K562 (cell line): ENCODE data around the gene RBM45. TPM values are rescaled to one million over a fixed set of nuclear protein-coding genes. Genes with fewer than 3 reads are reported as not detected.
A peak's percentile ranks its signal among the peaks of the same experiment; 100 is the strongest.

ENCODE experiments used
- BHLHE40 ChIP-seq: IDR thresholded peaks from 2 replicates; pipeline ENCODE4 v1.6.1; 2011; ENCODE audit warnings: low read length, improper control_type of control experiment
- DDX20 ChIP-seq: fragments of 450-650 bp; IDR thresholded peaks from 2 replicates; pipeline ENCODE4 v1.6.1; 2016; ENCODE audit warnings: missing genetic modification characterization, low read depth, mild to moderate bottlenecking, missing compliant biosample characterization, moderate library complexity
- HDGF ChIP-seq: fragments of 450-650 bp; IDR thresholded peaks from 2 replicates; pipeline ENCODE4 v1.6.1; 2016
- HNRNPUL1 ChIP-seq: fragments of 200-400 bp; formaldehyde crosslinking; IDR thresholded peaks from 2 replicates; pipeline ENCODE4 v1.6.1; 2017; ENCODE audit warnings: low read length
- ILF3 ChIP-seq: fragments of 450-650 bp; IDR thresholded peaks from 2 replicates; pipeline ENCODE4 v1.6.1; 2018; ENCODE audit warnings: antibody characterized with exemption, mild to moderate bottlenecking, moderate library complexity, borderline replicate concordance
- KDM1A ChIP-seq, 2 experiments: fragments of 450-650 bp; IDR thresholded peaks; 2 replicates each; pipeline ENCODE4 v1.6.1; 2016; ENCODE audit warnings: mild to moderate bottlenecking in 2 of 2
- MEF2A ChIP-seq: IDR thresholded peaks from 2 replicates; pipeline ENCODE4 v1.6.1; 2011; ENCODE audit warnings: low read depth, mild to moderate bottlenecking, low read length, moderate library complexity; ENCODE audit not compliant: control insufficient read depth
- NCOA2 ChIP-seq, 2 experiments: fragments of 450-650 bp; IDR thresholded peaks; 2 replicates each; pipeline ENCODE4 v1.6.1; 2018; ENCODE audit warnings: mild to moderate bottlenecking in 2 of 2, moderate library complexity in 1 of 2; ENCODE audit not compliant: partially characterized antibody in 2 of 2
- PCBP1 ChIP-seq: fragments of 200-400 bp; formaldehyde crosslinking; IDR thresholded peaks from 2 replicates; pipeline ENCODE4 v1.6.1; 2018; ENCODE audit warnings: mild to moderate bottlenecking, low read depth, low read length; ENCODE audit not compliant: poor library complexity, severe bottlenecking
- ZFPM2 ChIP-seq: fragments of 250-450 bp; sonication (Bioruptor Pico); IDR thresholded peaks from 2 replicates; pipeline ENCODE4 v1.5.1; 2022; ENCODE audit warnings: mild to moderate bottlenecking
- ZNF143 ChIP-seq: sonication (generic); formaldehyde crosslinking; IDR thresholded peaks from 2 replicates; pipeline ENCODE4 v1.9.0; 2022; ENCODE audit warnings: mild to moderate bottlenecking, missing genetic modification reagents
- ZNF407 ChIP-seq: fragments of 450-650 bp; IDR thresholded peaks from 2 replicates; pipeline ENCODE4 v1.6.1; 2016; ENCODE audit warnings: low read depth
- polyA plus RNA-seq, 8 experiments: library from polyadenylated mRNA; depleted of rRNA in 4 of 8; stranded (reverse) in 5 of 8; unstranded in 3 of 8; fragments of >200 nt; fragmentation: Nextera tagmentation in 2 of 8; fragmentation: Illumina TruSeq in 1 of 8; extraction: Ambion mirVana in 2 of 8; extraction: Trizol in 1 of 8; gene quantifications; 2 replicates each; pipeline versions ENCODE4 v1.2.1 to v1.2.3, GENCODE V29; 2011 to 2014; ENCODE audit warnings: inconsistent platforms in 1 of 8, missing spikeins in 1 of 8
- total RNA-seq, 7 experiments: library from RNA; depleted of rRNA in 6 of 7; stranded (reverse); fragments of >200 nt in 6 of 7; fragmentation: Illumina TruSeq in 2 of 7; extraction: Trizol in 2 of 7; gene quantifications; 2 replicates each; pipeline versions ENCODE4 v1.2.1 to v1.2.3, GENCODE V29; 2011 to 2021; ENCODE audit warnings: low replicate concordance in 1 of 7
- TF ChIP-seq, protein P1 (sequence below): sonication (generic); formaldehyde crosslinking; IDR thresholded peaks from 2 replicates; pipeline ENCODE4 v1.8.0; 2022; ENCODE audit warnings: mild to moderate bottlenecking, low read depth, missing genetic modification reagents
- TF ChIP-seq, protein P2 (sequence below): fragments of 250-450 bp; sonication (Bioruptor Pico); IDR thresholded peaks from 2 replicates; pipeline ENCODE4 v1.4.0; 2020; ENCODE audit warnings: mild to moderate bottlenecking, moderate library complexity

The RBM45 gene
- total and polyA plus RNA-seq, 9 of the 15 experiments (the other 6 are each of a cell fraction or from before 2014, with no cell fraction given), result 6.7 to 22.0 (median 15.0) TPM

DNA sequence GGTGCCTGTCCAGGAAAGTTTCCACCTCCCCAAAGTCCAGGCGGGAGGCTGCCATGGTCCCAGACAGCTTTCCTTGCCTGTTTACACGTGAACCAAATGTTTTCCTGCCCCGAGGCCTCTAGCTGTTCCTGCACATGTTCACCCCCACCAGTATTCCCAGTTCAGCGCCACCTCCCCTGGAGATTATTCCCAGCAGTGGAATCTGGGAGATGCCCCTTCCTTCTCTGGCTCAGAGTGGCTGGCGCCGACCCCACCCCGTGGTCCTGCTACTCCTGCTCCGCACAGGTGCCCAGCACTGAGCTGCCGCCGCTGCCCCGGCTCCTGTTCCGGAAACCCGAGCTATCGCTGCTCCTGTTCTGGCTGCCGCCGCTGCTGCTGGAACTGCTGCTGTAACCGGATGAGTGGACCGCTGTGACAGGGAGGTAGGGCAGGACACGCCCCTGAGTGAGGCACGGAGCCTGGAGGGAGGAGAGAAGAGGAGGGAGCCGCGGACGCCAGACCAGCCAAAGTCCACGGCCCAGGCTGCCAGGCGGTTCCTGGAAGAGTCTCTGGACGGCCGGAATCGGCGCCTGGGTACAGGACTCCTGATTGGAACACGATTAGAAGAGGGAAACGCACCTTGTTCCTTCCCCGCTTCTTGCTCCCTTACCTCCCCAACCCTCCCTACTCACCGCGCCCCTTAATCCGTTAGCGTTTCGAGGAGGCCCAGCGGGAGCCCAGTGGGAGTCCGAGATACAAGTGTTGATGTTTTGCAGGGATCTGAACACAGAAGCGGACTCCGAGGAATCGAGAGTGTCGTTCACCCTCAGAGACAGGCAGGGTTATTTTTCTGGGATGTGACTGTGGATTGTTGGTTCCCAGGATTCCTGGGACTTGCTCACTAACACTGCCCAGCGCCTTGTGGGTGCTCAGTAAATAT lies 39.6 kb upstream of the RBM45 start, which contains the start of gene PDE11A (continued):
- TF ChIP-seq DDX20 (tag), result no peak
- TF ChIP-seq, protein P1, sequence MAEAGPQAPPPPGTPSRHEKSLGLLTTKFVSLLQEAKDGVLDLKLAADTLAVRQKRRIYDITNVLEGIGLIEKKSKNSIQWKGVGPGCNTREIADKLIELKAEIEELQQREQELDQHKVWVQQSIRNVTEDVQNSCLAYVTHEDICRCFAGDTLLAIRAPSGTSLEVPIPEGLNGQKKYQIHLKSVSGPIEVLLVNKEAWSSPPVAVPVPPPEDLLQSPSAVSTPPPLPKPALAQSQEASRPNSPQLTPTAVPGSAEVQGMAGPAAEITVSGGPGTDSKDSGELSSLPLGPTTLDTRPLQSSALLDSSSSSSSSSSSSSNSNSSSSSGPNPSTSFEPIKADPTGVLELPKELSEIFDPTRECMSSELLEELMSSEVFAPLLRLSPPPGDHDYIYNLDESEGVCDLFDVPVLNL (CRISPR knock-in tag), result no peak
- TF ChIP-seq BHLHE40, result peak; percentile 8; the same call in 1 of the 2 replicates
- no peak for TF ChIP-seq HNRNPUL1
- TF ChIP-seq ZFPM2 (CRISPR knock-in tag), result no peak
- TF ChIP-seq HDGF, result no peak
- 0 out of 2 replicates have a peak, but pooled peaks have one; percentile 10 for TF ChIP-seq ZNF407
- no peak for TF ChIP-seq ILF3
- TF ChIP-seq NCOA2 (IDR thresholded peaks at IDR 0.05; ENCODE audit: partially characterized antibody in 2 of 2), result no peak
- TF ChIP-seq KDM1A (IDR thresholded peaks at IDR 0.05), result no peak
- TF ChIP-seq, protein P2, sequence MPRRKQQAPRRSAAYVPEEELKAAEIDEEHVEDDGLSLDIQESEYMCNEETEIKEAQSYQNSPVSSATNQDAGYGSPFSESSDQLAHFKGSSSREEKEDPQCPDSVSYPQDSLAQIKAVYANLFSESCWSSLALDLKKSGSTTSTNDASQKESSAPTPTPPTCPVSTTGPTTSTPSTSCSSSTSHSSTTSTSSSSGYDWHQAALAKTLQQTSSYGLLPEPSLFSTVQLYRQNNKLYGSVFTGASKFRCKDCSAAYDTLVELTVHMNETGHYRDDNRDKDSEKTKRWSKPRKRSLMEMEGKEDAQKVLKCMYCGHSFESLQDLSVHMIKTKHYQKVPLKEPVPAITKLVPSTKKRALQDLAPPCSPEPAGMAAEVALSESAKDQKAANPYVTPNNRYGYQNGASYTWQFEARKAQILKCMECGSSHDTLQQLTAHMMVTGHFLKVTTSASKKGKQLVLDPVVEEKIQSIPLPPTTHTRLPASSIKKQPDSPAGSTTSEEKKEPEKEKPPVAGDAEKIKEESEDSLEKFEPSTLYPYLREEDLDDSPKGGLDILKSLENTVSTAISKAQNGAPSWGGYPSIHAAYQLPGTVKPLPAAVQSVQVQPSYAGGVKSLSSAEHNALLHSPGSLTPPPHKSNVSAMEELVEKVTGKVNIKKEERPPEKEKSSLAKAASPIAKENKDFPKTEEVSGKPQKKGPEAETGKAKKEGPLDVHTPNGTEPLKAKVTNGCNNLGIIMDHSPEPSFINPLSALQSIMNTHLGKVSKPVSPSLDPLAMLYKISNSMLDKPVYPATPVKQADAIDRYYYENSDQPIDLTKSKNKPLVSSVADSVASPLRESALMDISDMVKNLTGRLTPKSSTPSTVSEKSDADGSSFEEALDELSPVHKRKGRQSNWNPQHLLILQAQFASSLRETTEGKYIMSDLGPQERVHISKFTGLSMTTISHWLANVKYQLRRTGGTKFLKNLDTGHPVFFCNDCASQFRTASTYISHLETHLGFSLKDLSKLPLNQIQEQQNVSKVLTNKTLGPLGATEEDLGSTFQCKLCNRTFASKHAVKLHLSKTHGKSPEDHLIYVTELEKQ (CRISPR knock-in tag), result no peak
- no peak for TF ChIP-seq ZNF143
- TF ChIP-seq PCBP1, result no peak
- TF ChIP-seq MEF2A, result no peak
